BJ (cell line): ENCODE data around the gene NOC3L. TPM values are rescaled to one million over a fixed set of nuclear protein-coding genes. Genes with fewer than 3 reads are reported as not detected.

ENCODE experiments used
- CTCF ChIA-PET: fragments of 350-600 bp; formaldehyde crosslinking; extraction: SDS; loops from one replicate; lab custom pipeline; 2021; ENCODE audit warnings: antibody characterized with exemption, inconsistent platforms; lab: Yijun Ruan, JAX
- POLR2A ChIA-PET: fragments of 300-600 bp; sonication (Branson Sonifier 250); formaldehyde crosslinking; extraction: SDS; loops from one replicate; lab custom pipeline; 2021; ENCODE audit warnings: antibody characterized with exemption; lab: Charles Lee
- DNase-seq: peaks from one replicate; pipeline ENCODE4 v3.0.0-alpha.2; 2011; ENCODE audit warnings: low read depth
- H3K27me3 ChIP-seq: 2 replicates; pipeline ENCODE4 v1.6.0; 2011; ENCODE audit warnings: low read length; ENCODE audit not compliant: control insufficient read depth, insufficient read depth
- H3K36me3 ChIP-seq: 2 replicates; pipeline ENCODE4 v1.5.1; 2011; ENCODE audit warnings: low read length; ENCODE audit not compliant: control insufficient read depth, insufficient read depth
- H3K4me3 ChIP-seq: 2 replicates; pipeline ENCODE4 v1.5.1; 2011; ENCODE audit warnings: low read depth, mild to moderate bottlenecking, control low read depth, low read length
- CTCF ChIP-seq: IDR thresholded peaks from 2 replicates; pipeline ENCODE4 v1.5.1; 2011; ENCODE audit warnings: low read depth, mild to moderate bottlenecking, control low read depth, inconsistent platforms, low read length, moderate library complexity; ENCODE audit not compliant: insufficient read depth
- polyA plus RNA-seq: library from polyadenylated mRNA; depleted of rRNA; stranded (reverse); fragments of >200 nt; gene quantifications from 2 replicates; pipeline ENCODE4 v1.2.3, GENCODE V29; 2011

The NOC3L gene
- polyA plus RNA-seq, 1 experiment: 5.6 TPM

DNA sequence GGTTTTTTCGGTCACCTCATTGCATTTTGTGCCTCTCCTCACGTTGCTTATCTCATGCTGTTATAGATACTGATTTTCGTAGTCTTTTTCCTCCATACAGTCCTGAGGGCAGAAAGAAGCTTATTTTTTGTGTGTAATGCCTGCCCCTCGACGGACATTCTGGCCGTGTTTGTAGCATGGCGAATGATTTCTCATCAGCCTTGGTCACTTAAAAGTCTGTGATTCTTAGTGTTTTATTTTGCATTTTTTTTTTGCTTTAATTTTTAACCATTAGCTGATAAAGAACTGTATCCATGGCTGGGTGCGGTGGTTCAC, 469 bp upstream of the NOC3L start:
- no peak for DNase-seq
- no peak for TF ChIP-seq CTCF
- ChIA-PET POLR2A (no interaction called here), CTCF (interaction anchor here (0.6 to 1.7 kb wide), 8 partner anchors 9 to 82 kb away, joined by 3 to 9 read pairs (median 4); partner anchors contain the start of gene TBC1D12)
- H3K36me3 ChIP-seq: no peaks in the 10 kb centered on the region
- H3K4me3 ChIP-seq: peak overlapping the region; percentile 81
- peaks cover 3% of the 10 kb centered on the region; the same call in 1 of the 2 replicates for H3K27me3 ChIP-seq

GRCh38 chr10:94361171-94361794, 1.5 kb downstream of the NOC3L start:
- ChIA-PET CTCF (interaction anchor here (1.2 to 1.4 kb wide), 3 partner anchors 29 to 105 kb away, joined by 3 to 4 read pairs (median 4); partner anchors contain the start of gene TBC1D12), POLR2A (no interaction called here)
- no peak for DNase-seq
- Histone ChIP-seq H3K4me3 (no peak overlapping the region), H3K36me3 (no peaks in the 10 kb centered on the region), H3K27me3 (peaks cover 3% of the 10 kb centered on the region; the same call in 1 of the 2 replicates)
- no peak for TF ChIP-seq CTCF

DNA sequence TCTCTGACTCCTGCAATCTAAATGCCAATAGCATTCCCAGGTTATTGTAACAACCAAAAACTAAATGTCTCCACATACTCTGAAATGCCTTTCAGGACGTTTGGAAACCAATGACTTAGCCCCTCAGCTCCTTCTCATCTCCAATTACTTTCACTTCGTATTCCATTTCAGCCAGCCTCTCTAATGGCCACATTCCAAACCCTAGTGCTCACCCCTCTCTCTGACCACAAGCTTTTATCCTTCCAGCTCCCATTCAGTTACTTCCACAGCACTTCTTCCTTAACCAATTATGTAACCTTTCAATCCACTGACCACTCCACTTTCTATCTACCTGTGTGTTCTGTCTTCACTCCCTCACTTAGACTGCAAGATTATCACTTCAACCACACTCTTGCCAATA, 4.3 kb downstream of the NOC3L start:
- no peak overlapping the region for H3K4me3 ChIP-seq
- no peaks in the 10 kb centered on the region for H3K27me3 ChIP-seq
- no peaks in the 10 kb centered on the region for H3K36me3 ChIP-seq
- DNase-seq: peak; percentile 76
- CTCF ChIA-PET: no interaction called here
- TF ChIP-seq CTCF: no peak
- POLR2A ChIA-PET: interaction anchor here (0.6 kb wide), 1 partner anchor 44 kb away, joined by 3 read pairs; the partner anchor contains the start of gene TBC1D12

DNA sequence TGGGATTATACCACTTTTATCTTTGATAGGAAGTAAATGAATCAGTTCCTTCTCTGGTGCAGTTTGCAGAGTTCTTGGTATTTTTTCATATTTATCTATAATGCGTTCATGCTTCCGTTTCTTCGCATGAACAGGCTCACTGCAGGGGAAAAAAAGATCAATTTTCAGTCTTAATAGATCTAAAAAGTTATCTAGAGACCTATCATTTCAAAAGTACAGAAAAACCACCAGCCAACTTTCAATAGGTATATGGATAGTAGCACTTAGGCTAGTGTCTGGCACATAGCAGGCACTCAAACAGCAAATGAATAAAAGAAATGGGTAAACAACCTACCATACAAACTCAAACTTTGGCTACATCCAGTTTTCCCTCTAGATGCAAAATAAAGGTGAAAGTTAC, 5.5 kb downstream of the NOC3L start:
- Histone ChIP-seq H3K27me3 (no peaks in the 10 kb centered on the region), H3K4me3 (no peak overlapping the region), H3K36me3 (no peaks in the 10 kb centered on the region)
- DNase-seq: no peak
- no peak for TF ChIP-seq CTCF
- POLR2A ChIA-PET: no interaction called here
- CTCF ChIA-PET: no interaction called here

DNA sequence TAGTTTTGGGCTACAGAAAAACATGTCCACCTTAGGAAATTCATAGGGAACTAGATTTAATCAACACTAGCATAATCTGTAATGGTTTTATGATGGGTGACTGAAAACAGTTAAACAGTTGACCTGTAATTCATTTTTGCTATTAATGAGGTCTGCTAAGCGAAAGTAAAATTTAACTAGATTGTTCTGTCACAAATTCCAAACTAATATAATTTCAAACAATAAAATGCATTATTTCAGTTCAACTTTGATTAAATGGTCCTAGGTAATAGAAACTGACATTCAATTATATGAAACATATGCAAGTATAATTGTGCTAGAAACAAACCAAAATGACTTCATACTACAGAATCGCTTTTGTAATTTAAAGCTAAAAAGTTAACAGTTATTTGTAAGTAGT, 6.9 kb downstream of the NOC3L start:
- DNase-seq: no peak
- Histone ChIP-seq H3K36me3 (0 out of 2 replicates have a peak, but pooled peaks cover 2% of the 10 kb centered on the region), H3K4me3 (no peak overlapping the region), H3K27me3 (no peaks in the 10 kb centered on the region)
- CTCF ChIA-PET: interaction anchor here (2.0 kb wide), 1 partner anchor 36 kb away, joined by 7 read pairs; no protein-coding TSS in a partner anchor
- POLR2A ChIA-PET: no interaction called here
- TF ChIP-seq CTCF: no peak
